HepG2 (cell line): ENCODE measurements around the gene PTH1R. TPM values are rescaled to one million over a fixed set of nuclear protein-coding genes. Genes with fewer than 3 reads are reported as not detected.
A peak's percentile ranks its signal among the peaks of the same experiment; 100 is the strongest.

Source experiments
- CREB1 ChIP-seq, 2 experiments: fragments of 450-650 bp in 1 of 2; IDR thresholded peaks; 2 replicates each; pipeline ENCODE4 v1.6.1; 2016 to 2017; ENCODE audit warnings: control low read depth in 1 of 2, mild to moderate bottlenecking in 1 of 2, missing compliant biosample characterization in 1 of 2, missing genetic modification characterization in 1 of 2
- CSRNP1 ChIP-seq: sonication (generic); formaldehyde crosslinking; IDR thresholded peaks from 2 replicates; pipeline ENCODE4 v1.8.1; 2023; ENCODE audit warnings: mild to moderate bottlenecking, missing genetic modification reagents
- HNF1A ChIP-seq, 2 experiments: sonication (generic) in 1 of 2; formaldehyde crosslinking in 1 of 2; IDR thresholded peaks; 2 replicates each; pipeline versions ENCODE4 v1.4.0 to v1.6.1; 2016 to 2020; ENCODE audit warnings: borderline replicate concordance in 1 of 2, low read depth in 1 of 2, mild to moderate bottlenecking in 1 of 2, missing genetic modification reagents in 1 of 2
- HOXA5 ChIP-seq: sonication (generic); formaldehyde crosslinking; IDR thresholded peaks from 2 replicates; pipeline ENCODE4 v1.4.0; 2020; ENCODE audit warnings: missing genetic modification reagents
- JARID2 ChIP-seq: sonication (generic); formaldehyde crosslinking; IDR thresholded peaks from 2 replicates; pipeline ENCODE4 v1.8.1; 2023; ENCODE audit warnings: missing genetic modification reagents, inconsistent platforms; ENCODE audit not compliant: insufficient replicate concordance
- KDM1A ChIP-seq: IDR thresholded peaks from 2 replicates; pipeline ENCODE4 v1.6.1; 2016; ENCODE audit warnings: missing compliant biosample characterization
- MXD1 ChIP-seq: sonication (generic); formaldehyde crosslinking; IDR thresholded peaks from 2 replicates; pipeline ENCODE4 v1.4.0; 2020; ENCODE audit warnings: mild to moderate bottlenecking, missing genetic modification reagents
- PHB2 ChIP-seq: fragments of 450-650 bp; IDR thresholded peaks from 2 replicates; pipeline ENCODE4 v1.6.1; 2018; ENCODE audit not compliant: partially characterized antibody
- RARG ChIP-seq: sonication (generic); formaldehyde crosslinking; IDR thresholded peaks from 2 replicates; pipeline ENCODE4 v1.4.0; 2020; ENCODE audit warnings: low read depth, mild to moderate bottlenecking, missing genetic modification reagents
- SYNCRIP ChIP-seq: fragments of 200-400 bp; formaldehyde crosslinking; IDR thresholded peaks from 2 replicates; pipeline ENCODE4 v1.6.1; 2018; ENCODE audit warnings: mild to moderate bottlenecking, low read depth, low read length; ENCODE audit not compliant: insufficient read depth
- TGIF2 ChIP-seq: IDR thresholded peaks from 2 replicates; pipeline ENCODE4 v1.6.1; 2016; ENCODE audit warnings: control low read depth, missing compliant biosample characterization
- ZFP36L1 ChIP-seq: sonication (generic); formaldehyde crosslinking; IDR thresholded peaks from 2 replicates; pipeline ENCODE4 v1.8.0; 2022; ENCODE audit warnings: mild to moderate bottlenecking, missing genetic modification reagents, moderate library complexity
- ZNF747 ChIP-seq: sonication (generic); formaldehyde crosslinking; IDR thresholded peaks from 2 replicates; pipeline ENCODE4 v1.8.1; 2023; ENCODE audit warnings: missing genetic modification reagents, mild to moderate bottlenecking, borderline replicate concordance
- ZNF780A ChIP-seq: sonication (generic); formaldehyde crosslinking; IDR thresholded peaks from 2 replicates; pipeline ENCODE4 v1.8.0; 2022; ENCODE audit warnings: mild to moderate bottlenecking, missing genetic modification reagents, moderate library complexity
- ZNF788 ChIP-seq: sonication (generic); formaldehyde crosslinking; IDR thresholded peaks from 2 replicates; pipeline ENCODE4 v1.5.0; 2020; ENCODE audit warnings: mild to moderate bottlenecking, missing genetic modification reagents, borderline replicate concordance
- polyA plus RNA-seq, 8 experiments: library from polyadenylated mRNA; depleted of rRNA in 3 of 8; stranded (reverse) in 7 of 8; unstranded in 1 of 8; fragments of >200 nt; fragmentation: Illumina TruSeq in 4 of 8; extraction: Trizol in 4 of 8; gene quantifications; 2 replicates each; pipeline versions ENCODE4 v1.2.1 to v1.2.3, GENCODE V29; 2011 to 2016; ENCODE audit warnings: low read depth in 4 of 8, missing spikeins in 1 of 8, mixed read lengths in 1 of 8; ENCODE audit not compliant: insufficient read depth in 1 of 8
- total RNA-seq, 5 experiments: library from RNA; depleted of rRNA; stranded (reverse); fragments of >200 nt; fragmentation: Illumina TruSeq; extraction: Trizol; gene quantifications; 2 replicates each; pipeline ENCODE4 v1.2.3, GENCODE V29; 2016; ENCODE audit warnings: low read depth in 1 of 5
- TF ChIP-seq, protein P1 (sequence below): sonication (generic); formaldehyde crosslinking; IDR thresholded peaks from 2 replicates; pipeline ENCODE4 v1.8.0; 2022; ENCODE audit warnings: missing genetic modification reagents, mild to moderate bottlenecking, inconsistent platforms, borderline replicate concordance
- TF ChIP-seq, protein P2 (sequence below): sonication (generic); formaldehyde crosslinking; IDR thresholded peaks from 2 replicates; pipeline ENCODE4 v1.8.0; 2023; ENCODE audit warnings: mild to moderate bottlenecking, missing genetic modification reagents
- TF ChIP-seq, protein P3 (sequence below): sonication (generic); formaldehyde crosslinking; IDR thresholded peaks from 2 replicates; pipeline ENCODE4 v1.5.1; 2020; ENCODE audit warnings: mild to moderate bottlenecking, missing genetic modification reagents, borderline replicate concordance

Gene PTH1R
- total and polyA plus RNA-seq, 2 of the 13 experiments (the other 11 are each of a cell fraction or from before 2014, with no cell fraction given) = not detected

DNA sequence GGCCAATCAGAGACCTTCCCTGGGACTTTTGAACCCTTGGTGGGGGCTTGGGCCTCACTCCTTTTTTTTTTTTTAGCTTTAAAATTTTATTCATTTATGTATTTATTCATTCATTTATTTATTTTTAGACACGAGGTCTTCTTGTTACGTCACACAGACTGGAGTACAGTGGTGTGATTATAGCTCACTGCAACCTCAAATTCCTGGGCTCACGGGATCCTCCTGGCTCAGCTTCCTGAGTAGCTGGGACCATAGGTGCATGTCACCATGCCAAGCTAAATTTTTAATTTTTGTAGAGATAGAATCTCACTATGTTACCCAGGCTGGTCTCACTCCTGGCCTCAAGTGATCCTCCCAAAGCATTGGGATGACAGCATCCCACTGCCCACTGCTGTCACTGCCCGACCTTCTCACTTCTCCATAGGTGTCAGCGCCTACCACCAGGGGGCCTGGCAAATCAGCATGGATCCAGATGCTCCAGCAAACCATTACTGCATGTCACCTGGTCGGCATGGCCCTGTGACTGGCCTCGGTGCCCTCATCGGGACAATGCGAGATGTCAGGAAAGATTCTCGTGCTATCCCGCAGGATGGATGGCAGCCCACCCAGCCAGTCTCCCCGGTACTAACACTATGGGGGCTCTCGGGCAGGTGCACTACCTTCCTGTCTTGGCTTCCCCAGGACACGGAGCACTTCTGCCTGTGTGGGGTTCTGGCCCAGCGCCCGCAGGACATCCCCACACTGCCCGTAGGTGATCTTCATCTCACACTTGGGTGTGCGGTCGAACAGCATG is 17.3 kb upstream of the PTH1R start (continued):
- TF ChIP-seq HNF1A (IDR thresholded peaks at IDR 0.05; ENCODE audit: low read depth) (no peak), HNF1A (CRISPR knock-in tag; IDR thresholded peaks at IDR 0.05; ENCODE audit: borderline replicate concordance) (no peak), RARG (CRISPR knock-in tag) (no peak), PHB2 (no peak), CSRNP1 (CRISPR knock-in tag) (no peak), ZFP36L1 (CRISPR knock-in tag) (no peak), MXD1 (CRISPR knock-in tag) (no peak), HOXA5 (CRISPR knock-in tag) (no peak), CREB1 (IDR thresholded peaks at IDR 0.05) (peak; percentile 21; the same call in 1 of the 2 replicates), CREB1 (CRISPR knock-in tag; IDR thresholded peaks at IDR 0.05) (no peak), KDM1A (no peak), JARID2 (no peak), ZNF788 (CRISPR knock-in tag) (no peak), TGIF2 (CRISPR knock-in tag) (no peak), ZNF780A (CRISPR knock-in tag) (no peak), SYNCRIP (no peak), ZNF747 (CRISPR knock-in tag) (no peak)
- TF ChIP-seq, protein P1, sequence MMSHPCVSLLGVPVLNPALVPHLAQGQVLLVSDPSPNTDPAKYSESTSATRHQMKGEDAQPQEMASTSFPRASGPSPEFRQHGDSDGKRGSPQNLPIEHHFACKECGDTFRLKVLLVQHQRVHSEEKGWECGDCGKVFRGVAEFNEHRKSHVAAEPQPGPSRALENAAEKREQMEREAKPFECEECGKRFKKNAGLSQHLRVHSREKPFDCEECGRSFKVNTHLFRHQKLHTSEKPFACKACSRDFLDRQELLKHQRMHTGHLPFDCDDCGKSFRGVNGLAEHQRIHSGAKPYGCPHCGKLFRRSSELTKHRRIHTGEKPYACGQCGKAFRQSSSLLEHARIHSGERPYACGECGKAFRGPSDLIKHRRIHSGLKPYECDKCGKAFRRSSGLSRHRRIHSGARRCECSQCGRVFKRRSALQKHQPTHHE (CRISPR knock-in tag) = no peak
- TF ChIP-seq, protein P2, sequence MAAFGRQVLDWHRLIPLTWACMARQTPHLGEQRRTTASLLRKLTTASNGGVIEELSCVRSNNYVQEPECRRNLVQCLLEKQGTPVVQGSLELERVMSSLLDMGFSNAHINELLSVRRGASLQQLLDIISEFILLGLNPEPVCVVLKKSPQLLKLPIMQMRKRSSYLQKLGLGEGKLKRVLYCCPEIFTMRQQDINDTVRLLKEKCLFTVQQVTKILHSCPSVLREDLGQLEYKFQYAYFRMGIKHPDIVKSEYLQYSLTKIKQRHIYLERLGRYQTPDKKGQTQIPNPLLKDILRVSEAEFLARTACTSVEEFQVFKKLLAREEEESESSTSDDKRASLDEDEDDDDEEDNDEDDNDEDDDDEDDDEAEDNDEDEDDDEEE (CRISPR knock-in tag) = no peak
- TF ChIP-seq, protein P3, sequence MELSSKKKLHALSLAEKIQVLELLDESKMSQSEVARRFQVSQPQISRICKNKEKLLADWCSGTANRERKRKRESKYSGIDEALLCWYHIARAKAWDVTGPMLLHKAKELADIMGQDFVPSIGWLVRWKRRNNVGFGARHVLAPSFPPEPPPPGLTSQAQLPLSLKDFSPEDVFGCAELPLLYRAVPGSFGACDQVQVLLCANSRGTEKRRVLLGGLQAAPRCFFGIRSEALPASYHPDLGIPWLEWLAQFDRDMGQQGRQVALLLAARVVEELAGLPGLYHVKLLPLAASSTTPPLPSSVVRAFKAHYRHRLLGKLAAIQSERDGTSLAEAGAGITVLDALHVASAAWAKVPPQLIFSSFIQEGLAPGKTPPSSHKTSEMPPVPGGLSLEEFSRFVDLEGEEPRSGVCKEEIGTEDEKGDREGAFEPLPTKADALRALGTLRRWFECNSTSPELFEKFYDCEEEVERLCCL (CRISPR knock-in tag) = no peak
